Measurements from ENCODE around the gene ZNF10.

Gene ZNF10

DNA sequence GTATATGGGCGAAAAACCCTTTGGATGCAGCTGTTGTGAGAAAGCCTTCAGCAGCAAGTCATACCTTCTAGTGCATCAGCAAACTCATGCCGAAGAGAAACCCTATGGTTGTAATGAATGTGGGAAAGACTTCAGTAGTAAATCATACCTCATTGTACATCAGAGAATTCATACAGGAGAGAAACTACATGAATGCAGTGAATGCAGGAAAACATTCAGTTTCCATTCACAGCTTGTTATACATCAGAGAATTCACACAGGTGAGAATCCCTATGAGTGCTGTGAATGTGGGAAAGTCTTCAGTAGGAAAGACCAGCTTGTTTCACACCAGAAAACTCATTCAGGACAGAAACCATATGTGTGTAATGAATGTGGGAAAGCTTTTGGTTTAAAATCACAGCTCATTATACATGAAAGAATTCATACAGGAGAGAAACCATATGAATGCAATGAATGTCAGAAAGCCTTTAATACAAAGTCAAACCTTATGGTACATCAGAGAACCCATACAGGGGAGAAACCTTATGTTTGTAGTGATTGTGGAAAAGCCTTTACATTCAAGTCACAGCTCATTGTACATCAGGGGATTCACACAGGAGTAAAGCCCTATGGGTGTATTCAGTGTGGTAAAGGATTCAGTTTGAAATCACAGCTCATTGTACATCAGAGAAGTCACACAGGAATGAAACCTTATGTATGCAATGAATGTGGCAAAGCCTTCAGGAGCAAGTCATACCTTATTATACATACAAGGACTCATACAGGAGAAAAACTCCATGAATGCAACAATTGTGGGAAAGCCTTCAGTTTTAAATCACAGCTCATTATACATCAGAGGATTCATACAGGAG lies 72.3 kb downstream of the ZNF10 start:
- DNase-seq = no peak

DNA sequence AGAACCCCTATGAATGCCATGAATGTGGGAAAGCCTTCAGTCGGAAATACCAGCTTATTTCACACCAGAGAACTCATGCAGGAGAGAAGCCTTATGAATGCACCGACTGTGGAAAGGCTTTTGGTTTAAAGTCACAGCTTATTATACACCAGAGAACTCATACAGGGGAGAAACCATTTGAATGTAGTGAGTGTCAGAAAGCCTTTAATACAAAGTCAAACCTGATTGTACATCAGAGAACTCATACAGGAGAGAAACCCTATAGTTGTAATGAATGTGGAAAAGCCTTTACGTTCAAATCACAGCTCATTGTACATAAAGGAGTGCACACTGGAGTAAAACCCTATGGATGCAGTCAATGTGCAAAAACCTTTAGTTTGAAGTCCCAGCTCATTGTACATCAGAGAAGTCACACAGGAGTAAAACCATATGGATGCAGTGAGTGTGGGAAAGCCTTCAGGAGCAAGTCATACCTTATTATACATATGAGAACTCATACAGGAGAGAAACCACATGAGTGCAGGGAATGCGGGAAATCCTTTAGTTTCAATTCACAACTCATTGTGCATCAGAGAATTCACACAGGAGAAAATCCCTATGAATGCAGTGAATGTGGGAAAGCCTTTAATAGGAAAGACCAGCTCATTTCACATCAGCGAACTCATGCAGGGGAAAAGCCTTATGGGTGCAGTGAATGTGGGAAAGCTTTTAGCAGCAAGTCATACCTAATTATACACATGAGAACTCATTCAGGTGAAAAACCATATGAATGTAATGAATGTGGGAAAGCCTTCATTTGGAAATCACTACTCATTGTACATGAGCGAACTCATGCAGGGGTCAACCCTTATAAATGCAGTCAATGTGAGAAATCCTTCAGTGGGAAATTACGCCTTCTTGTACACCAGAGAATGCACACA lies 73.2 kb downstream of the ZNF10 start:
- no peak for DNase-seq

DNA sequence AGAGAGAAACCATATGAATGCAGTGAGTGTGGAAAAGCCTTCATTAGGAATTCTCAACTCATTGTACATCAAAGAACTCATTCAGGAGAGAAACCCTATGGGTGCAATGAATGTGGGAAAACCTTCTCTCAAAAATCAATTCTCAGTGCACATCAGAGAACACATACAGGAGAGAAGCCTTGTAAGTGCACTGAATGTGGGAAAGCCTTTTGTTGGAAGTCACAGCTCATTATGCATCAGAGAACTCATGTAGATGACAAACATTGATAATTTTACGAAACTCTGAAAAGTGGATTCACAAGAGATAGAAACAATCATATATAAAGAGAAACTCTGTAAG lies 73.8 kb downstream of the ZNF10 start:
- DNase-seq = no peak

DNA sequence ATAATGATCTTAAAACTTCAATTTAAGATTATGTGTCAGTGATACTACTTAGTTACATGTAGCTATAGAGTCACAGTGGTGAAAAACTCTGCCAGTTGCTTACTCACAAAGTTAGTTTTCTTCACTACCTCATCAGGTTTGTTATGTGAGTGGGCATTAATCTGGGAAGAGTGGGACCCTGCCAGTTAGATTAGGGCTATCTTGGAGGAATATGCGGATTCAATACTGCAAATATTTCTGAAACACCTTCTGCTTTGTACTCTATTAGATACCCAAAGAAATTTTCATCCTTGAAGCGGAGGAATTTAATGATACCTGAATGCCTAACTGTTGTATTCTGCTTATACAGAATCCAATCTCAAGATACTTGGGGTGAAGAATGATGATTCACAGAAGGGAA lies 76.0 kb downstream of the ZNF10 start:
- no peak for DNase-seq
